K562 (cell line): ENCODE measurements around the gene SLC5A6. TPM values are rescaled to one million over a fixed set of nuclear protein-coding genes. Genes with fewer than 3 reads are reported as not detected.

Experiments
- ATAC-seq: fragments of 200-7000 bp; cut with Tn5 transposase; 3 replicates; pipeline ENCODE4 v1.9.1; 2020; ENCODE audit warnings: moderate library complexity
- BruUV-seq: library from RNA; stranded (reverse); fragments of 400-500 nt; replicated peaks from 2 replicates; lab custom pipeline; 2021; lab: Mats Ljungman, UMichigan
- CTCF ChIA-PET: fragments of 300-600 bp; formaldehyde crosslinking; extraction: SDS; loops from one replicate; lab custom pipeline; 2021; ENCODE audit warnings: low intra/inter-chr PET ratio; lab: Yijun Ruan, JAX
- POLR2A ChIA-PET: fragments of 300-600, 350-650 bp; sonication (Branson Sonifier 250); formaldehyde crosslinking; extraction: SDS; loops from one replicate; lab custom pipeline; 2021; ENCODE audit warnings: antibody characterized with exemption, inconsistent platforms; lab: Yijun Ruan, JAX
- DNase-seq, 4 experiments: peaks; one replicate each; pipeline versions ENCODE4 v3.0.0 to v3.0.0-alpha.2; 2011 to 2018; ENCODE audit warnings: low spot score in 3 of 4, mixed read lengths in 3 of 4; ENCODE audit errors: extremely low read depth in 1 of 4
- FAIRE-seq: peaks from 2 replicates; lab custom pipeline; 2011; peaks lifted over from hg19 to GRCh38; lab: Jason Lieb, UNC
- H2AFZ ChIP-seq: 2 replicates; pipeline ENCODE4 v1.6.0; 2011; ENCODE audit warnings: low read depth, low read length, control low read depth, inconsistent platforms
- H3K27ac ChIP-seq: fragments of 200-600 bp; 3 replicates; pipeline ENCODE4 v1.8.0; 2011; ENCODE audit warnings: low read depth, mild to moderate bottlenecking, control low read depth, inconsistent platforms, low read length, moderate library complexity, mixed read lengths; ENCODE audit errors: extremely low read depth
- H3K27me3 ChIP-seq, 2 experiments: fragments of 300-600 bp in 1 of 2; 2 replicates in 1 of 2; 3 replicates in 1 of 2; pipeline versions ENCODE4 v1.6.0 to v1.8.0; 2011; ENCODE audit warnings: inconsistent platforms in 2 of 2, low read length in 2 of 2, mild to moderate bottlenecking in 1 of 2, mixed read lengths in 1 of 2, moderate library complexity in 1 of 2; ENCODE audit not compliant: control insufficient read depth in 2 of 2, insufficient read depth in 2 of 2
- H3K36me3 ChIP-seq: fragments of 300-600 bp; 3 replicates; pipeline ENCODE4 v1.8.0; 2011; ENCODE audit warnings: mild to moderate bottlenecking, low read length, inconsistent platforms; ENCODE audit not compliant: control insufficient read depth, insufficient read depth
- H3K4me1 ChIP-seq, 2 experiments: fragments of 200-600 bp in 1 of 2; replicated peaks in 1 of 2; 2 replicates in 1 of 2; 3 replicates in 1 of 2; pipeline versions ENCODE4 v1.5.1 to v1.8.0; 2011; ENCODE audit warnings: inconsistent platforms in 2 of 2, low read length in 2 of 2, mild to moderate bottlenecking in 1 of 2, mixed read lengths in 1 of 2, moderate library complexity in 1 of 2; ENCODE audit not compliant: control insufficient read depth in 2 of 2, insufficient read depth in 2 of 2
- H3K4me2 ChIP-seq: 2 replicates; pipeline ENCODE4 v1.6.1; 2011; ENCODE audit warnings: low read length, control low read depth, inconsistent platforms, mixed read lengths; ENCODE audit not compliant: insufficient read depth
- H3K4me3 ChIP-seq: fragments of 200-600 bp; sonication (generic), shearing (Covaris generic); 2 replicates; pipeline ENCODE4 v1.5.1; 2016; ENCODE audit warnings: control low read depth, inconsistent platforms
- H3K79me2 ChIP-seq: fragments of 200-600 bp; 3 replicates; pipeline ENCODE4 v1.8.0; 2011; ENCODE audit warnings: low read length, inconsistent platforms; ENCODE audit not compliant: control insufficient read depth, insufficient read depth
- H3K9ac ChIP-seq, 2 experiments: 2 replicates each; pipeline versions ENCODE4 v1.6.0 to v1.6.1; 2011; ENCODE audit warnings: low read depth in 2 of 2, low read length in 2 of 2, control low read depth in 1 of 2, inconsistent platforms in 1 of 2, mild to moderate bottlenecking in 1 of 2, mixed read lengths in 1 of 2; ENCODE audit not compliant: insufficient read depth in 1 of 2
- H3K9me1 ChIP-seq: one replicate; pipeline ENCODE4 v1.6.0; 2011; ENCODE audit warnings: inconsistent platforms, mild to moderate bottlenecking, low read length, moderate library complexity; ENCODE audit not compliant: control insufficient read depth, insufficient read depth
- H3K9me3 ChIP-seq: replicated peaks from 2 replicates; pipeline ENCODE4 v1.5.1; 2011; ENCODE audit warnings: low read depth, low read length, inconsistent platforms; ENCODE audit not compliant: control insufficient read depth, insufficient read depth
- H4K20me1 ChIP-seq: replicated peaks from 2 replicates; pipeline ENCODE4 v1.6.1; 2011; ENCODE audit warnings: low read length, inconsistent platforms, mixed read lengths; ENCODE audit not compliant: control insufficient read depth, insufficient read depth
- CBFA2T3 ChIP-seq: fragments of 450-650 bp; IDR thresholded peaks from 2 replicates; pipeline ENCODE4 v1.6.1; 2017
- CHD2 ChIP-seq: IDR thresholded peaks from 2 replicates; pipeline ENCODE4 v1.6.1; 2011; ENCODE audit warnings: low read depth, low read length
- SMAD4 ChIP-seq: fragments of 250-450 bp; sonication (Bioruptor Pico); conservative IDR thresholded peaks from 2 replicates; pipeline ENCODE4 v1.8.0; 2021; ENCODE audit warnings: inconsistent platforms, mild to moderate bottlenecking, moderate library complexity
- WGBS: fragments of 100-300 bp; shearing (Covaris generic); methylation state at CpG from one replicate; pipeline ENCODE4 v1.1.6; 2016; ENCODE audit warnings: low coverage, mixed read lengths; ENCODE audit not compliant: insufficient coverage; ENCODE audit errors: missing lambda C conversion rate; 5-methylcytosine and 5-hydroxymethylcytosine counted together
- in situ Hi-C: fragments of 300-500 bp; cut with MboI; formaldehyde crosslinking; loops from 4 replicates; pipeline ENCODE4 v1.15.0; 2018; ENCODE audit warnings: inconsistent platforms, mixed read lengths
- intact Hi-C: fragments of 100-400 bp; cut with micrococcal nuclease; formaldehyde crosslinking; loops from 2 replicates; pipeline ENCODE4 v1.14.2; 2022
- polyA plus RNA-seq, 8 experiments: library from polyadenylated mRNA; depleted of rRNA in 4 of 8; stranded (reverse) in 5 of 8; unstranded in 3 of 8; fragments of >200 nt; fragmentation: Nextera tagmentation in 2 of 8; fragmentation: Illumina TruSeq in 1 of 8; extraction: Ambion mirVana in 2 of 8; extraction: Trizol in 1 of 8; gene quantifications; 2 replicates each; pipeline versions ENCODE4 v1.2.1 to v1.2.3, GENCODE V29; 2011 to 2014; ENCODE audit warnings: inconsistent platforms in 1 of 8, missing spikeins in 1 of 8
- total RNA-seq, 7 experiments: library from RNA; depleted of rRNA in 6 of 7; stranded (reverse); fragments of >200 nt in 6 of 7; fragmentation: Illumina TruSeq in 2 of 7; extraction: Trizol in 2 of 7; gene quantifications; 2 replicates each; pipeline versions ENCODE4 v1.2.1 to v1.2.3, GENCODE V29; 2011 to 2021; ENCODE audit warnings: low replicate concordance in 1 of 7
- TF ChIP-seq, protein P1 (sequence below): sonication (generic); formaldehyde crosslinking; IDR thresholded peaks from 2 replicates; pipeline ENCODE4 v1.8.0; 2022; ENCODE audit warnings: mild to moderate bottlenecking, missing genetic modification reagents

The SLC5A6 gene
- total and polyA plus RNA-seq, 9 of the 15 experiments (the other 6 are each of a cell fraction or from before 2014, with no cell fraction given), result 32.6 to 137 (median 107) TPM

- CTCF ChIA-PET, result no interaction called here
- WGBS, result 57% methylated on average over 6 of the region's 6 CpGs
- POLR2A ChIA-PET, result interaction anchor here (0.8 kb wide), 1 partner anchor 81 kb away, joined by 3 read pairs; no protein-coding TSS in a partner anchor
These were observed 2.3 kb downstream of the SLC5A6 start for GRCh38 chr2:27209621-27210401.

More at GRCh38 chr2:27209621-27210401, 2.3 kb downstream of the SLC5A6 start:
- Histone ChIP-seq H3K36me3 (peaks cover 61% of the 10 kb centered on the region), H3K27ac (no peak overlapping the region), H3K4me3 (no peak overlapping the region), H3K27me3 (no peaks in the 10 kb centered on the region), H3K4me1 (peaks cover 16 to 28% of the 10 kb centered on the region in 2 experiments), H3K4me2 (peak overlapping the region; percentile 30), H2AFZ (no peak overlapping the region), H4K20me1 (no peaks in the 10 kb centered on the region), H3K9me1 (no peaks in the 10 kb centered on the region), H3K79me2 (peaks cover 40% of the 10 kb centered on the region), H3K9ac (peak overlapping the region; percentile 4 to 74; a peak in 2 of 4 replicates), H3K9me3 (no peaks in the 10 kb centered on the region)
- in situ Hi-C loops, result no loop called here
- no peak for TF ChIP-seq SMAD4
- TF ChIP-seq CBFA2T3, result peak; percentile 48
- TF ChIP-seq, protein P1, sequence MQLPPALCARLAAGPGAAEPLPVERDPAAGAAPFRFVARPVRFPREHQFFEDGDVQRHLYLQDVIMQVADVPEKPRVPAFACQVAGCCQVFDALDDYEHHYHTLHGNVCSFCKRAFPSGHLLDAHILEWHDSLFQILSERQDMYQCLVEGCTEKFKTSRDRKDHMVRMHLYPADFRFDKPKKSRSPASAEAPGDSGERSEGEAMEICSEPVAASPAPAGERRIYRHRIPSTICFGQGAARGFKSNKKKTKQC (CRISPR knock-in tag), result no peak
- TF ChIP-seq CHD2, result no peak
- BruUV-seq, result TSS peak; percentile 27
- intact Hi-C loops, result loop anchor here (5.0 kb wide), 1 partner anchor 113 kb away; no protein-coding TSS in a partner anchor
- FAIRE-seq, result peak; percentile 67
- DNase-seq, result no peak
- no peak for ATAC-seq
